ENCODE measurements around the gene EFHD2.
"Not testable (repeated sequence)": the region's sequence is repeated elsewhere in the genome, so short reads cannot be mapped to it uniquely, and the experiment has no call there.

The EFHD2 gene

DNA sequence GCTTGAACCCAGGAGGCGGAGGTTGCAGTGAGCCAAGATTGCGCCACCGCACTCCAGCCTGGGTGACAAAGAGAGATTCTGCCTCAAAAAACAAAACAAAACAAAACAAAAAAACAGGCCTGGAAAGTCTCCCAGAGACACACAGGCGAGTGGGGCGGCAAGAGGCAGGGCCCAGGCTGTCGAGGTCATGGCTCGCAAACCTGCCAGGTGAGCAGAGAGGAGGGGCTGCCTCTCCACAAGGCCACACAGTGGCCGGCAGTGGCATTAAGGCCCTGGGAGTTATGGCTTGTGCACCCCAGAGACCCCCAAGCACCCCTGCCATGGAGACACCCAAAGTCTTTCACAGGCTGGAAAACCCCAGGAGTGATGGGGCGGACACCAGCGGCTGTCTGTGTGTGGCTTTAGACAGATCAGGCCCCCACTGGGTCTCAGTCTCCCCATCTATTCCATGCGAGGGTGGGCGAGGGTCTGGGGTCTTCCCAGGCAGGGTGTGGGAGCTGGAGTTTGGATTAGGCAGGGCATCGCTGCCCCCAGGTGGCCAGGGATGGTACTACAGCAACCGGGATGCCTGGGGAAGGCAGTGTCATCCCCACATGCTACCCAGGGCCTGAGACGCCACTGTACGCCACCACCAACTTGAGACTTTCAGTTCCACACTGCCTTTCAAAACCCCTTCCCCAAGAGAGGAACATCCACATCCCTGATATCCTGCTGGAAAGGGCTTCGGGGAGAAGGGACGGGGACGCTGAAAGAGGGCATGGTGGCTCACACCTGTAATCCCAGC, 21.3 kb downstream of the EFHD2 start:
- no peak for DNase-seq (ENCODE audit: low read depth in 2 of 2)

DNA sequence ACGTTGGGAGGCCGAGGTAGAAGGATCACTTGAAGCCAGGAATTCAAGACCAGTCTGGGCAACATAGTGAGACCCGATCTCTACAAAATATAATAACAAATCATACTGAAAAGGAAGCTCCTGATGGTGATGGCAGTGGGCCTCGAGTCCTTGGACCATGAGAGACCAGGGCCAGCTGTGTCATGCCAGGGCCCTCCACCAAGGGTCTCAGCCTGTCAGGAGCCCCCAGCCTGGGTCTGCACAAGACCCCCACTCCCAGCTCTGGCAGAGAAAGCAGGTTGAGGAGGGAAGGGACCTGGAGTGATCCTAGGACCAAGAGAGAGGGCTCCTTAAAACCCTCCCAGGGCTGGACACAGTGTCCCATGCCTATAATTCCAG, 21.9 kb downstream of the EFHD2 start:
- no peak for DNase-seq (ENCODE audit: low read depth in 2 of 2)

DNA sequence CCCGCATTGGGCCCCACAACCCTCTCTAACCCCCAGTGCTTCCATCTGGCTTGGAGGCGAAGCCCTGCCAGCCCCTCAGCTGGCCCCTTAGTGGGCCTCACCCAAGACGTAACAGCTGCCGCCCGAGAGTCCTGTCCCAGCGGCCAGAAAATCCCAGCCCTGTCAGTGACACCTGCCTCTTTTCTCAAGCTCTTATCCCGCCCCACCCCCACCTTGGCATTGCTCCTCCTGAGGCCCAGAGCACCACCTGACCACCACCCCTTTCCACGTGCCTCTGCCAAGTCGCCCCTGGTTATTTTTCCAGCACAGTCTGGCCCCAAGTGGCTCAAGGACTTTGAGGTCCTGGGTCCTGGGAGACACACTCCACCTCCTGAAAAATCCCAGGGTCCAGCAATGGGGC, 22.6 kb downstream of the EFHD2 start:
- no peak for DNase-seq (ENCODE audit: low read depth in 2 of 2)

DNA sequence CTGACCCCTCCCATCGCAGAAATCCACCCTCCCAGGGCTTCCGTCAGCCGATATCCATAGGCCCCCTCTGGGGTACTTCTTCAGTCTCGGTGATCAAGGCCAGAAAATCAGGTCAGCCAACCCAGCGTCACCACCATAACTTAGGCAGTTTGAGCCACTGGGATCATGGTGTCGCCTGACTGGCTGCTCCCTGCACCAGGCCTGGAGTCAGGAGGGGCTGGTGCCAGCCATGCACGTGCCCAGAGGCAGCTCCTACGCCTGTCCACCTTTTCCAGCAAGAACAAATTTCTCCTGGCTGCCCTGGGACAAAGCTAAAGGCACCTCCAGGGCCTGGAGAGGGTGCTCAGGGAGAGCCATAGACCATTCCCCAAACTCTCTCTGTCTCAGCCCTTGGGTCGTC, 23.8 kb downstream of the EFHD2 start:
- DNase-seq (ENCODE audit: low read depth in 2 of 2) = no peak

DNA sequence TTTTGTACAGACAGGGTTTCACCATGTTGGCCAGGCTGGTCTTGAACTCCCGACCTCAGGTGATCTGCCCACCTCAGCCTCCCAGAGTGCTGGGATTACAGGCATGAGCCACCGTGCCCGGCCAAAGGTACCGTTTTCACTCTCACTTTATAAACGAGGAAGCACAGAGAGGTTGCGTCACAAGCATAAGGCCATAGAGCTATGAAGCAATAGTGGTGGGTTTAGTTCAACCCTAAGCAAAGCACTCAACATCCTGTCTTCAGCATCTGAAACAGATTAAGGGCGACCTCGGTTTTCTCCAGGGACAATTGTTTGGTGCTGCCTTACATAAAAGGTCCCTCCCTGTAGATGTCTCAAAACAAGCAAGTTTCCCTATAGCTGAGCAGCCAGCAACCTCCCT, 25.1 kb downstream of the EFHD2 start:
- DNase-seq (ENCODE audit: low read depth in 2 of 2) = not testable (repeated sequence)

DNA sequence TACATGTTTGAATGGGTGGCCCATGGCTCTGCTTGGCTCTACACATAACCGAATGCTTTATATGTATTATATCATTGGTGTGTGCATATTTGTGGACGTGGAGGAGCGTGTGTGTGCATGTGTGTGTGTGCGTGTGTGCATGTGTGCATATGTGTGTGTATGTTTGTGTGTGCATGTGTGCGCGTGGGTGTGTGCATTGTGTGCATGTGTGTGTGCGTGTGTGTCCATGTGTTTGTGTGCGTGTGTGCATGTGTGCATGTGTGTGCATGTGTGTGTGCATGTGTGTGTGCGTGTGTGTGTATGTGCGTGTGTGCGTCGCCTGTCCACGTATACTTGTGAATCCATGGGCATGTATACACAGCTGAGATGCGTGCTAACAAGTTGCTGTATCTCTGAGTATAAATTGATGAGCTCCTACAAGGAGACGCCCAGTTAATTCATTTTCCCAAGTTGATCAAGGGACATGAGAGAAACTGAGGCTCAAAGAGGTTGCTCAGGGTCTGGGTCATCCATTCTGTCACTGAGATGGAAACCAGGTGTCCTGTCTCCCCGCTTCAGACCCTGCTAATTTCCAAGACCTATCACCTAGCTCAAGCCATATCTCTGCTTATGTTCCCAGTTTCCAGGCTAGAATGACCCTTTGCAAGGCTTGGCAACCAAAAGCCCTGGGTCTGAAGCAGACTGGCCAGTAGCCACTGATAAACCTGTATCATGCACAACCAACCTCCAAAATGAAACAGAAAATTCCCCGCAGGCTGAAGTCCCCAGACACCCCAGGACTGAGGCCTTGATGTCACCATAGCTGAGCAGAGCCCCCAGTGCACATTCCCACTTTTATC, 25.8 kb downstream of the EFHD2 start:
- DNase-seq (ENCODE audit: low read depth in 2 of 2) = no peak

DNA sequence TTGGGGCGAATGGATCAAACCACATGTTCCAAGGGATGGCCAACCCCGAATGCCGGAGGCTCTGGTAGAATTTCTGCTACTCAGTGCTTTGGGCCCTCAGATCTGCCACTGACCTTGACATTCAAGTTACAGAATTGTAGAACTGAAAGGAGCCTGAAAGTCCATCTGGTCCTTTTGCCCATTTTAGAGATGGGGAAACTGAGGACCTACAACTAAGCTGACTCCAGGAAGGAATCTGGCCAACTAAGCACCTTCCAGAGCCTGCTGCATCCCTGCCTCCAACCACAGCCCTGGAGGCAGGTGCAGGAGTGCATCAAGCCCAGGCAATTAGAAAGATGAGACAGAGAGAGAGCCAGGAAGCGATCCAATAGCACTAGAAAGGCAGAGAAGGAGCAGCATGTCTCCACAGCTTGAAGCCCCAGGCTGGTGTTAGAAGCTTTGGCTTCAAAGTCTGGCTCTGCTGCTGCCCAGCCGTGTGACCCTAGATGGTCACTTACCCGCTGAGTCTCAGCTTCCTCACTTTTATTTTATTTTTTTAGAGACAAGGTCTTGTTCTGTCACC, 27.3 kb downstream of the EFHD2 start:
- DNase-seq (ENCODE audit: low read depth in 2 of 2) = no peak

DNA sequence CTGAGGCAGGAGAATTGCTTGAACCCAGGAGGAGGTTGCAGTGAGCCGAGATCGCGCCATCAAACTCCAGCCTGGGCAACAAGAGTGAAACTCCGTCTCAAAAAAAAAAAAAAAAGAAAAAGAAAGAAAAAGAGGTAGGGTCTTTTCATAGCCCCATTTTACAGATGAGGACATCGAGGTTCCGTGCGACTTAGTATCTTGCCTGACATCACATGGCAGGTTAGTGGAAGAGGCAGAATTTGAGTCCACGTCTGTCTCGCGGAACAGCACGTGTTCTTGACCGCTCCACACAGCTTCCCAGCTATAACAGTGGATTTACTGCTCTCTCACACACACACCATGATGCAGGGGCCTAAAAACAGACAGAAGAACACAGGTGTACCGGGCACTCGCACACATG, 29.6 kb downstream of the EFHD2 start:
- no peak for DNase-seq (ENCODE audit: low read depth in 2 of 2)

DNA sequence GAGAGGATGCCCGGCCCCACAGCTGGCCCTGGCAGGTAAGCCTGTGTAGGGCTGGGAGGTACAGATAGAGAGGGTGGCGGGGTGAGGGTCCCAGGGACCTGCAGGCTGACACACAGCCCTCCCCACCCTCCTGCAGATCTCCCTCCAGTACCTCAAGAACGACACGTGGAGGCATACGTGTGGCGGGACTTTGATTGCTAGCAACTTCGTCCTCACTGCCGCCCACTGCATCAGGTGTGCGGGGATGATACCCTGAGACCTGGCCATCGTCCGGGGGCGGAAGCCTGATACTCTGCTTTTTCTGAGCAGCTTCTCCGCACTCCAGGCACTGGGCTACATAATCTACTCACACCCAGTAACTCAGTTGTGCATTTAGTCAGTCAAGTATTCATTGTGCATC, 30.7 kb downstream of the EFHD2 start:
- no peak for DNase-seq (ENCODE audit: low read depth in 2 of 2)

DNA sequence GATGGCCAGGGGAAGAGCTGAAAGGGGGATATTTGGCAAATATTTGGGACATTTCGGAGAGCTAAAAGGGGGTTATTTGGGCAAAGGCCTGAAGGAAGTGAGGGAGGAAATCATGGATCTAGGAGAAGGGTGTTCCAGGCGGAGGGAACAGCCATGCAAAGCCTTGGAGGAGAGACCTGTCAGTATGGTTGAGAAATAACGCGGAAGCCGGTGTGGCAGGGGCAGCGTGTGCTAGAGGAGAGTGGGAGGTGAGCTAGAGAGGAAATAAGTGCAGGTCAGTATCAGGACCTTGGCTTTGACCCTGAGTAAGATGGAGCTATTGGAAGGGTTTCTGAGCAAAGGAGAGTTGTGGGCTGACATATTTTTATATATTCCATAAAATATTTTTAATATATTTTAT, 31.6 kb downstream of the EFHD2 start:
- DNase-seq (ENCODE audit: low read depth in 2 of 2) = no peak

DNA sequence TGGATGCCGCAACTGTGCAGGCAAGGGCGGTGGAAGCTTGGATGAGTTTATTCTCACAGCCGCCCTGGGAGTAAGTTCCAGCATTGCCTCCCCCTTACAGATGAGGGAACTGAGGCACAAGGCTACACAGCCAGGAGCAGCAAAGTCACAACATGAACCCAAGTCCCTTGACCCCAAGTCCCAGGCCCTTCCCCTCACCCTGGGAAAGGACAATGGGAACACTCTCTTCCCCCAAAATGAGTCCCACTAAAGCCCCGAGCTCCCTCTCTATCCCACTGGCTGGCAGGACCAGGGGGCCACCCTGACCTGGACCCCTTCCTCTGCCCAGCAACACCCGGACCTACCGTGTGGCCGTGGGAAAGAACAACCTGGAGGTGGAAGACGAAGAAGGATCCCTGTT, 32.4 kb downstream of the EFHD2 start:
- no peak for DNase-seq (ENCODE audit: low read depth in 2 of 2)

DNA sequence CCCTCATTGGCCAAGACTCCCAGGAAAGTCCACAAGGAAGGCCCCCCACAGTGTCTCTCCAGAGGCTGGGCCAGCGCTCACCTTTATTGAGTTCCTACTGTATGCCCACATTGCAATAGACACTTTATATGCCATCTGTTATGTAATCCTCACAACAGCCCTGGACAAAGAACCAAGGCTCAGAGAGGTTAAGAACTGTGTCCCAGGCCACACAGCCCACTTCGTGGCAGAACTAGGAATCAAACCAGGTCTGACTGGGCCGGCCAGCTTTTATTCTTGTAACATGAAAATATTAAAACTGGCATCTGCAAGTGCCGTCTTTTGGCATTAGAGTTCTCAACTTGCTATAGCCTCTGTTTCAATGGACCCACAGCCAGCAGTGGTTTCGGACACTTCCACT, 33.1 kb downstream of the EFHD2 start:
- no peak for DNase-seq (ENCODE audit: low read depth in 2 of 2)

DNA sequence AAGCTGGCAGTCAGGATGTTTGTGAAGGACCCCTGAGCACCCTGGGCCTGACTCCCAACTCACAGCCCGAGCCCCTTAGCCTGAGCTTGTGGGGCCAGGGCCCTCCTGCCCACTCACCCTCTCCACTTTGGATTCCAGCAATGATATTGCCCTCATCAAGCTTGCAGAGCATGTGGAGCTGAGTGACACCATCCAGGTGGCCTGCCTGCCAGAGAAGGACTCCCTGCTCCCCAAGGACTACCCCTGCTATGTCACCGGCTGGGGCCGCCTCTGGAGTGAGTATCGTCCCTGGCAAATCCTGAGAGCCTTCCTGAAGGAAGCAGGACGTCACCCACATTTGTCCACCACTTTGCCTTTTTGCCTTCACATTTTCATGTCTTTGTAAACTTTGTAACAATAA, 33.6 kb downstream of the EFHD2 start:
- DNase-seq (ENCODE audit: low read depth in 2 of 2) = no peak

DNA sequence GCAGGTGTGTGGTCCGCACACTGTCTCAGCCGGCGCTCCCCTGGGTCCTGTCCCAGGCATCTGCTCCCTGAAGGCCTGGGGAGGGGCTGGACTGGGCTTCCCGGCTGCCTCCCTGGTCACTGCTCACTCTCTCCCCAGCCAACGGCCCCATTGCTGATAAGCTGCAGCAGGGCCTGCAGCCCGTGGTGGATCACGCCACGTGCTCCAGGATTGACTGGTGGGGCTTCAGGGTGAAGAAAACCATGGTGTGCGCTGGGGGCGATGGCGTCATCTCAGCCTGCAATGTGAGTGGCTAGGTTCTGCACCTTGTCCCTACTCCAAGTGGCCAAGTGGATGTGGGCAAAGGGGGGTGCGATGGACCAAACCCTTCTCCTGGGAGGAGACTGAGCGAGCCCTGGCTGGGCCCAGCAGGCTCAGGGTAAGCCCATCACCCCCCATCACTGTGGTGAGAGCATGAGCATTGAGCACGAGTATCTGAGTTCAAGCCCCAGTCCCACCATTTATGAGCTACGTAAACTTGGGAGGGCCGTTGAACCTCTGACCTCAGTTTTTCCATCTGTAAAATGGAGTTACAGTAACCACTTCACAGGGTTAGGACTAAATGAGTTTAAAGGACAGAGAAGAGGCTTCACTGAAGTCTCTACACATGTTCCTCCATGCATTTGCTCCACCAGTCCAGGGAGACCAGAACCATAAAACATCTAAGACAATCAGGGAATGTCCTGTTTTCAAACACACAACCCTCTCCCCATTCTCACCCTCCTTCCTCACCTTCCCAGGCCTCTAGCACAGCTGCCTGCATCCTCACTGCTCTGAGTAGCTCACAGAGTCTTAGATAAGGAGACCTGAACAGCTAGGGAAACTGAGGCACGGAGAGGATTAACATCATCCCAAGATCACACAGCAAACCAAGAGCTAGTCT, 35.0 kb downstream of the EFHD2 start:
- DNase-seq (ENCODE audit: low read depth in 2 of 2) = no peak

DNA sequence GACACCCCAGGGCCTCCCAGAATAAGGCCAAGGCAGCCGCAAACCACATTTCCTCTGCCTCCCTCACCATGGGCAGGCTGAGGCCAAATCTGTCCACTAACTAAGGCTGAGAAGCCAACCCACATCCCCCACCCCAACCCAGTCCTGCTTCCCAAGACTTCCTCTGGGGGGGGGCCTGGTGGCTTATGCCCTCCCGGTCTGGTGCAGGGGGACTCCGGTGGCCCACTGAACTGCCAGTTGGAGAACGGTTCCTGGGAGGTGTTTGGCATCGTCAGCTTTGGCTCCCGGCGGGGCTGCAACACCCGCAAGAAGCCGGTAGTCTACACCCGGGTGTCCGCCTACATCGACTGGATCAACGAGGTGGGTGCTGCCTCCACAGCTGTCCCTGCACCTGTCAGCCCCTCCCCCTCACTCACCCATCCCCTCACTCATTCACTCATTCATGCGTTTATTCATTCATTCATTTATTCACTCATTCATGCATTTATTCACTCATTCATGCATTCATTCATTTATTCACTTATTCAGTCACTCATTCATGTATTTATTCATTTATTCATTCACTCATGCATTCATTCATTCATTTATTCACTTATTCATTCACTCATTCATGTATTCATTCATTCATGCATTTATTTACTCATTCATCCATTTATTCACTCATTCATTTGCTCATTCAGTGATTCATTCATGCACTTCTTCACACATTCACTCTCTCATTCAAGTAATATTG, 35.9 kb downstream of the EFHD2 start:
- no peak for DNase-seq (ENCODE audit: low read depth in 2 of 2)

DNA sequence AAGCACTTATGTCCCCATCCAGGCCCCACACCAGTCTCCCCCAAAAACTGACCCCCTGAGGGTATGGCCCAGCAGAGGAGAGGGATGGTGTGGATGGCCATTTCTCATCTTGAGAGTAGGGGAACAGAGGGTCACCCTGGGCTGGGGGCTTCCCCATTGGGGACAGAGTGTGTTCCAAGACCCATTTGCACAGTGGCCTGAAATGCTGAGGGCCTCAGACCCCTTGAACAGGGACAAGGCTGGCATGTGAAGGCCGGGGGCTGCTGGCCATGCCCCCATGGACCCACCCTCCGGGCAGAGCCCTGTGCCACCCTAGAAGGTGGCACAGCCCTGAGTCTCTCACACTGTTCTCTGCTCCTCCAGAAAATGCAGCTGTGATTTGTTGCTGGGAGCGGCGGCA, 36.5 kb downstream of the EFHD2 start:
- DNase-seq (ENCODE audit: low read depth in 2 of 2) = no peak

DNA sequence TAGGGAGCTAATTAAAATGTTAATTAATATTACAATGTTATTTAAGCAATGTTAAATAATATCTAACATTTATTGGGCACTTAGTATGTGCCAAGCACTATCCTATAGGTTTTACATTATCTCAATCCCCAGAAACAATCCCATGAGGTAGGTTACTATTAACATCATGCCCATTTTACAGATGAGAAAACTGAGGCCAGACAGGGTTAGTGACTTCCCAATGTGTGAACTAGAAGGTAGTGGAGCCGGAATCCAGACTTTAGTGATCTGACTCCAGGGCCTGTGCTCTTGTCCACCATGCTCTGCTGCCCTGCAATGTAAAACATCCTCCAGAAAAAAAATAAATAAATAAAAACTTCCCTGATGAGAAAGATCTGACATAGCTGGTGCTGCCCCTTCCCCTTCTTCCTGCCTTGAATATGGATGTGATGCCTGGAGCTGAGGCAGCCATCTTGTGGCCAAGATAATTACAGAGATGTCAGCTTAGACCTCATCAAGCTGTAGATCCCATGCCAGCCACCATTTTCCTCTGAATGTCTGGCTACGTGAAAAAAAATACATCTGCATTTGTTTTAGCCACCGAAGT, 39.3 kb downstream of the EFHD2 start:
- DNase-seq (ENCODE audit: low read depth in 2 of 2) = no peak

DNA sequence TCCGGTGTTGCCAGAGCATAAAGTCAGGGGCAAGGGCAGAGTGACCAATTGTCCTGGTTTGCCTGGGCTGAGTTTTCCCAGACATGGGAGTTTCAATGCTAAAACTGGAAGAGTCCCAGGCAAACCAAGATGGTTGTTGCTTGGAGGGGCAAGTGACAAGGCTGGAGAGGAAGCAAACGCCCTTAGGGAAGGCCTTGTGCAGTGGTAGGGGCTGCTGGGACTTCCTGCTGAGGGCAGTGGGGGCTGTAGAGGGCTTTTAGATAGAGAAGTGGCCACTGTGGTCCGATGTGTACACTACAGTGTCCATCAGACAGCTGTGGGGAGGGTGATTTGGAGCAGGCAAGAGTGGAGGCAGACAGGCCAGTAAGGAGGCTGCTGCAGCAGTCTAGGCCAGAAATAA, 39.9 kb downstream of the EFHD2 start:
- DNase-seq (ENCODE audit: low read depth in 2 of 2) = no peak

DNA sequence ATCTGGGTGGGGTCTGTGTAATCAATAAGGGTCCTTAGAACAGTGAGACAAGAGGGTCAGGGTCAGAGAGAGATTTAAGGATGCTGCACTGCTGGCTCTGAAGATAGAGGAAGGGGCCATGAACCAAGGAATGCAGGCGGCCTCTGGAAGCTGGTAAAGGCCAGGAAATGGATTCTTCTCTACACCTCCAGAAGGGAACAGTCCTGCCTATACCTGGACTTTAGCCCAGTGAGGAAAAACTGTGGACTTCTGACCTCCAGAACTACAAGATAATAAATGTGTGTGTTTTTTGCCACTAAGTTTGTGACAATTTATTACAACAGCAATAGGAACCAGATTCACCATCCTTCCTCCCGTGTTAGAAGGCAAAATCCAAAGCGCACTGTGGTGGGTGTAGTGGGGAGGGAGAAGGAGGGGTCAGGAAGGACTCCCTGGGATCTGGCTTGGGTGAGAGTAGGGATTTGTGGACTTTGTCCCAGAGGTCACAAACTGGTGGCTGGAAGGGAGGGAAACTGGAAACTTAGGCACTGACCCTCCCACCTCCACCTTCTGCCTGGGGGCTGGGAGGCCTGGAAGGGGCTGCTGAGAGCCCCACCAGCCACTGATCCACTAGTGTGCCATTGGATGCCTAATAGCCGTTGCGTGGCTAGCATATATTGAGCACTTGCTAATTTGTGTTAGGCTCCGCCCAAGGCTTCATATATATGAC, 41.5 kb downstream of the EFHD2 start:
- no peak for DNase-seq (ENCODE audit: low read depth in 2 of 2)

DNA sequence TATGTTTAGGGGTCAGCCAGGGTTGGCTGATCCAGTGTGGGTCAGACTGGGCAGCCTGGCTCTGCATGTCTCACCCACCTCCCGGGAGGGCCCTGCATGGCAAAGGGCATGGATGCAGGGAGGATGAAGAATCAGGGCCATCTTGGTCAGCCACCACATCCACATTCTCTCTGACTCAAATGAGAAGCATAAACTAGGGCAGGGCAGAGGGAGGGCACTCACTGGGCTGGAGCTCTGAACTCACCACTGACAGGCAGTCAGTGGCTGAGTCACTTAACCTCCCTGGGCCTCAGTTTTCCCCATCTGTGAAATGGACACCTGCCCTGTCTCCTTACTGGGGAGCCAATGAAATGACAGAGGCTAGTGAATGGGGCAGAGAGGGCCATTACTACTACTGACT, 42.5 kb downstream of the EFHD2 start:
- DNase-seq (ENCODE audit: low read depth in 2 of 2) = no peak
